H4 (cell line): ENCODE data around the gene SARS1. TPM values are rescaled to one million over a fixed set of nuclear protein-coding genes. Genes with fewer than 3 reads are reported as not detected.
"Not testable (repeated sequence)": the region's sequence is repeated elsewhere in the genome, so short reads cannot be mapped to it uniquely, and the experiment has no call there.

Experiments
- DNase-seq: peaks from one replicate; pipeline ENCODE4 v3.0.0-alpha.2; 2015; ENCODE audit warnings: low spot score
- total RNA-seq: library from RNA; depleted of rRNA; stranded (reverse); fragments of >200 nt; shearing (Covaris generic); gene quantifications from 2 replicates; pipeline ENCODE4 v1.2.3, GENCODE V29; 2014; rRNA removed

Gene SARS1, protein sequence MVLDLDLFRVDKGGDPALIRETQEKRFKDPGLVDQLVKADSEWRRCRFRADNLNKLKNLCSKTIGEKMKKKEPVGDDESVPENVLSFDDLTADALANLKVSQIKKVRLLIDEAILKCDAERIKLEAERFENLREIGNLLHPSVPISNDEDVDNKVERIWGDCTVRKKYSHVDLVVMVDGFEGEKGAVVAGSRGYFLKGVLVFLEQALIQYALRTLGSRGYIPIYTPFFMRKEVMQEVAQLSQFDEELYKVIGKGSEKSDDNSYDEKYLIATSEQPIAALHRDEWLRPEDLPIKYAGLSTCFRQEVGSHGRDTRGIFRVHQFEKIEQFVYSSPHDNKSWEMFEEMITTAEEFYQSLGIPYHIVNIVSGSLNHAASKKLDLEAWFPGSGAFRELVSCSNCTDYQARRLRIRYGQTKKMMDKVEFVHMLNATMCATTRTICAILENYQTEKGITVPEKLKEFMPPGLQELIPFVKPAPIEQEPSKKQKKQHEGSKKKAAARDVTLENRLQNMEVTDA
- total RNA-seq, result 227 and 230 TPM in 2 replicates

DNA sequence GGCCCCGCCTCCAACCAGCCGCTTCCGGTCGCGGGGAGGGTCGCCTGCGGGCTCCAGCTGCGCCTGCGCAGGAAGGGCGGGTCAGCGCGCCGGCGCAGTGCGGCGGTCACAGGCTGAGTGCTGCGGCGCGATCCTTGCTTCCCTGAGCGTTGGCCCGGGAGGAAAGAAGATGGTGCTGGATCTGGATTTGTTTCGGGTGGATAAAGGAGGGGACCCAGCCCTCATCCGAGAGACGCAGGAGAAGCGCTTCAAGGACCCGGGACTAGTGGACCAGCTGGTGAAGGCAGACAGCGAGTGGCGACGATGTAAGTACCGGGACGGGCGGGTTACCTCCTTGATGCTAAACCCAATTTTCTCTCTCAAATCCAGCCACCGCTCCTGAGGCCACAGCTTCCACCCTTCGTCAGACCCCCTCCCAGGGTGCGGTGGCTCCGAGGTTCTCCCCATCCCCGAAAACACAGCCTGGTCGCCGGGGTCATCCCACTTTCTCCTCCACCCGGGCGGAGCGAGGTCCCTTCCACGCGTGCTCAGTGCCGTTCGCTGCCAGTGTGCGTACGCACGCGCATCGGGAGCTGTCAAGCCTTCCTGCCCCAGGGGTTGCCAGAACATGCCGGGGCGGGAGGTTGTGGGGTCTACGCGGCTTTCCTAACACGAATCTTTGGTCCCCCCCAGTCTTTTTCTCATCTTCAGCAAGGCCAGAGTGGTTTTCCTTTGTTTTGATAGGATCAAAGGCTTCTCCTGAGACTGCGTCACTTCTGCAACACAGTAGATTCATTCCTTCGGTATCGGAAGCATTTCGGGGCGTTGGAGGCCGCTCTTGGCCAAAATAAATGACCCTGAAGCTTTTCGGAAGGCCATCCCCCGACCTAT, at the start of gene SARS1:
Gene SARS1 (plus strand): TSS at position 95 of the 870 bp plus-strand sequence. CDS start 75 bp downstream, at position 170.
- DNase-seq, result peak; percentile 79

DNA sequence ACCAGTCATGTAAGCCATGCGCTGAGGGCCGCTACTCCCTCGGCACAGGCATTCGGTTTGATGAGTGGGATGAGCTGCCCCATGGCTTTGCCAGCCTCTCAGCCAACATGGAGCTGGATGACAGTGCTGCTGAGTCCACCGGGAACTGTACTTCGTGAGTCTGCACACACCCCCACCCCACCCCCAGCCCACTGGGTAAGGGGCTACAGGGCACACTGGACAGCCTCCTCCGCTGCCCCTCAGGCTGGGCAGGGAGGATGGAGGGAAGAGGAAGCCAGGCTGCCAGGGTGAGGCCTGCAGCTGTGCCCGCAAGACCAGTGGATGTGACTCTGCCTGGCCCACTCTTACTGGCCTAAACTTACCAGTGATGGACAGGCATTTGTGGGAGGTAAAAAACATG, 49.2 kb upstream of the SARS1 start:
- no peak for DNase-seq

DNA sequence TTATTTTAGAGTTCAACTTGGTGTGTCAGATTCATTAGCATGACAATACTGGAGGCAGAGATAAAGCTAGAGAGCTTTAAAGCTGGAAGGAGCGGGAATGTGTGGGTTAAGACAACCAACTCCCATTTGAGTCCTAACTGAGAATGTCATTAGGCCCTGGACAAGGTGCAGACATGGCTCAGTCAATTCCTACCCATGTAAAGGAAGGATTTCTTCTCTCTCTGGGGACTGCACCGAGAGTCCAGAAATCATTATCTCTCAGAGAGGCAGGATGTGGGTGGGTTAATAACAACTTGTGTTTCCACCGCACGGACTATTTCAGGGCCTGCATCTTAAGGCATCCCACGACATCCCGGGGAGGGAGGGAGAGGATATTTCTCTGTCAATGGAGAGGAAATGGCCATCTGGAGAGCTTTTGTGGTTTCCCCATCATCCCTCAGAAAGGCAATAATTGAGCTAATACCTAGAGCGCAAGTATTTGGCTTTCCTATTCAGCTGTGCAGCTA, 46.7 kb upstream of the SARS1 start:
- DNase-seq, result no peak

DNA sequence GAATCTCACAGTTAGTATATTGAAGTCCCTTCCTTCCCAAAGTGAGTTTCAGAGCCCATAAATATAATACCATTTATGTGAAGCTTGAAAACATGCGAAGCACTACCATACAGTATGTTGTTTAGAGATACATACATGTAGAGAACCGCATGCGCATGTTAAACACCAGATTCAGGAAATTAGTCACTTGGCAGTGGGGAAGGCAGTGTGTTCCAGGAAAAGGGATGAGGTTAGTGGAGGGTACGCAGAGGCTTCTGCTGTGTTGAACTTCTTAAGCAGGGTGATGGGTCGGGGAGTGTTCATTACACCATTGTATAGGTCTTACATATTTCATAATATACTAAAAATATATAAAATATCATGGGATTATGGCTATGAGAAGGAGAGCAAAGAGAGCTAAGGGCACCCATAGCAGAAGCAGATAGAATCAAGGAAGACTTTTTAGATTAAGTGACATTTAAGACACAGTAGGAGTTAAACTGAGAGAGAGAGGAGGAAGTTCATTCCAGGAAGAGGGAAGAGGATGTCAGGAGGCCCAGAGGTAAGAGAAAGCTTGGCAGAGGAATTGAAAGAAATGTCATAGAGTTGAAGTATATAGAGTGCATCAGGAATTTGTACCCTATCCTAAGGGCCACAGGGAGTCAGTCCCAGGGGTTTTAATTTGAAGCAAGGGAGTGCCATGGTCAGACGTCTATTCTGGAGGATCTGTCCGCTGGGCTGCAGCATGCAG, 43.5 kb upstream of the SARS1 start:
- DNase-seq, result no peak

DNA sequence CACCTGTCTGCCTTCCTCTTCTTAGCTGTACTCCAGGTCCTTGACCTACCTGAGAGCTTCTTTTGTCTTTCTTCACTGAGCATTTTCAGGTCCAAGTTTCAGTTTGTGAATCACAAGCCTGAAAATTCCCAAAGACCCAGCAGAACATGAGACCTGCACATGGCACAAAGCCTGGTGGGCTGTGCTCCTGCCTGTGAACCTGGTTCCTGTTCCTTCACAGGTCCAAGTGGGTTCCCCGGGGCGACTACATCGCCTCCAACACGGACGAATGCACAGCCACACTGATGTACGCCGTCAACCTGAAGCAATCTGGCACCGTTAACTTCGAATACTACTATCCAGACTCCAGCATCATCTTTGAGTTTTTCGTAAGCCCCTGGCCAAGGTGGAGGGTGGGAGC, 42.1 kb upstream of the SARS1 start:
- no peak for DNase-seq

DNA sequence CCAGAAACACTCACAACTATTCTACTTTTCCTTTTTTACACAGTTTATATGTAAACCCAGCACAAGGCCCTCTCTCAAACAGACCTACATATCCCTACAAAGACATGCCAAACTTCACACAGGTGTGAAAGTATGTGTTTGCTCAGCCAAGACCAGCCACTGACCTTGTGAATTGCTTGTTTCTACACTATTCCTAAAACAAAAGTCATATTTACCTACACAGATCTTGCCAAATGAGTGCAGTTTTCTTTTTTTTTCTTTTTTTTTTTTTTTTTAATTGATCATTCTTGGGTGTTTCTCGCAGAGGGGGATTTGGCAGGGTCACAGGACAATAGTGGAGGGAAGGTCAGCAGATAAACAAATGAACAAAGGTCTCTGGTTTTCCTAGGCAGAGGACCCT, 37.4 kb upstream of the SARS1 start:
- not testable (repeated sequence) for DNase-seq

DNA sequence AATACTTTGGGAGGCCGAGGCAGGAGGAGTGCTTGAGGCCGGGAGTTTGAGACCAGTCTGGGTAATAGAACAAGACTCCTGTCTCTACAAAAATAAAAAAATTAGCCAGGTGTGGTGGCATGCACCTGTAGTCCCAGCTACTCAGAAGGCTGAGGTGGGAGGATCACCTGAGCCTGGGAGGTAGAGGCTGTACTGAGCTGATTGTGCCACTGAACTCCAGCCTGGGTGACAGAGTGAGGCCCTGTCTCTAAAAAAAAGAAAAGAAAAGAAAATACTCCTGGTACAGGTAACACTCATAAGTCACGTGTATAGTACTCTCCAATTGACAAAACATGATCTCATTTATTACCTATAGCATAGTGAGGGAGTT, 33.0 kb upstream of the SARS1 start:
- DNase-seq, result not testable (repeated sequence)

DNA sequence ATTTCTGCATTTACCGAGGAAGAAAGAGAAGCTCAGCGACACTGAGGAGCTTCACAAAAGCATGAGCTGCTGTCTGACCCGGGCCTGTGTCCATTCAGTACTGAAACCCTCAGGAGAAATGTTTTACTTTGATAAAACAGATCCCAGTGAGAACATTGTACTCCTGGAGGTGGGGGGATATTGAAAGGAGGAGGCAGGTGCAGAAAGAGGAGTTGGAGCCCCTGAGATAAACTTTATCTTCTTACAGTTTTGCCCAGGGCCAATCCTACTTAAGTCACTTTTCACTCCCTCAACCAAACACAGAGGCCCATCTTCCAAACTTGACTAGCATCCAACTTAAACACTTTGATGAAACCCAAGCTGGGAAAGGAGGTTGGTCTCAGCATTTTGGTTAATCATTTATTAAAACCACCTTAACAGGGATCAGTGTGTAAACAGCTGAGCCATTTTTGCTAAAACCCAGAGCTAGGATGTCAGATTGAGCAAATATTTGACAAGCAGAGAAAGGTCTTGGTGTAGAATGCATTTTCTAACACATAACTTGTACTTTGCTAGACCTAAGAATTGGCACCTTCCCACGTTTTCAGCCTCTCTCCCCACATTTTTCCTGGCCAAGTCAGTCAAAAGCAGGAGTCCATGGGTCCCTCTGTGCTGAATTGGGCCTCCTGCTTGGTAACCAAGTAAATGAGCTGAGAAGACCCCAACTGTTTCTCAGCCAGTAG, 32.5 kb upstream of the SARS1 start:
- no peak for DNase-seq

DNA sequence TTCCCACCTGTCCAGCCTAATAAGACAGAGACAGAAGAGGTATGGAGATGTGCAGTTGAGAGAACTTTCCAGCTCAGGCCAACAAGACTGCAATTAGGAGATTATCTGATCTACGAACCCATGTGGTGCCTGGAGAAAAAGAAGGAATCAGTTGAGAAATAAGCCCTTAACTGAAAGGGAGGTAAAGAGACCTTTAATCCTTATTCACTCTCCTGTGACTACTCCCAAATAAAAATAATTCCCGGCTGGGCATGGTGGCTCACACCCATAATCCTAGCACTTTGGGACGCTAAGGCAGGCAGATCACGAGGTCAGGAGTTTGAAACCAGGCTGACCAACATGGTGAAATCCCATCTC, 31.9 kb upstream of the SARS1 start:
- no peak for DNase-seq

DNA sequence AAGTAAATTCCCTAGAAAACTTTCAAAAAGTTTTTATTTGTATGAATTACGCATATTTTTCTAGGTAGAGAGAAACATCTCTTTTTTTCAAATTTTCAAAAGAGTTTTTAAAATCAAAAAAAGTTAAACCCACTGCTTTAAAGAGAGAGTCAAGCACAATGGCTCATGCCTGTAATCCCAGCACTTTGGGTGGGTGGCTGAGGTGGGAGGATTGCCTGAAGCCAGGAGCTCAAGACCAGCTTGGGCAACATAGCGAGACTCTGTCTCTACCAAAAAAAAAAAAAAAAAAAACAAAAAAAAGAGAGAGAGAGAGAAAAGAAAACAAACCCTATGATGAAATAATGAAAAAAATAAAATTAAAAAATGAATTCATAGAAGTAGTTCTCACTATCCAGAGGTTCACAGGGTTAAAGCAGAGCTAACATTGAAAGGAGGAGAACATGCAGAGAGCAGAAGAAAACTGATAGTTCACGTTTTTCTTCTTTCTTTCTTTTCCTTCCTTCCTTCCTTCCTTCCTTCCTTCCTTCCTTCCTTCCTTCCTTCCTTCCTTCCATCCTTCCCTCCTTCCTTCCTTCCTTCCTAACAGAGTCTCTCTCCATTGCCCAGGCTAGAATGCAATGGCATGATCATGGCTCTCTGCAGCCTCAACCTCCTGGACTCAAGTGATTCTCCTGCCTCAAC, 30.5 kb upstream of the SARS1 start:
- DNase-seq, result no peak

DNA sequence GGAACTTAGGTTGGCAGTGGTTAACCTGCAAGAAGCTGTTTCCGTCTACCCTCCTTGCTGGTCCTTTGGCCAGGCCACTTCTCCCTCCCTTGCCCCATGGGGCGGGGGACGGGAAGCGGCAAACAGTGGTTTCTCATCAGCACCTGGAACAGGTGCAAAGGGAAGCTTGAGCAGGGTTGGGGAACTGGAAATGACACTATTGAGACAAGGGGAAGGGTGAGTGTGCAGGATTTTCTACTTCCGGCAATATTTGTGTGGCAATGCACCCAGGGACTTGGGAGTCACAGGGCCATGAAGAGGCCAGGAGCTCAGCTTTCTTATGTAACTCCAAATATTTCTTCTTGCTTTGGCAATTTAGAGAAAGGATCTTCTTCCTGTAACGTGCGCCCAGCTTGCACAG, 29.0 kb upstream of the SARS1 start:
- no peak for DNase-seq

DNA sequence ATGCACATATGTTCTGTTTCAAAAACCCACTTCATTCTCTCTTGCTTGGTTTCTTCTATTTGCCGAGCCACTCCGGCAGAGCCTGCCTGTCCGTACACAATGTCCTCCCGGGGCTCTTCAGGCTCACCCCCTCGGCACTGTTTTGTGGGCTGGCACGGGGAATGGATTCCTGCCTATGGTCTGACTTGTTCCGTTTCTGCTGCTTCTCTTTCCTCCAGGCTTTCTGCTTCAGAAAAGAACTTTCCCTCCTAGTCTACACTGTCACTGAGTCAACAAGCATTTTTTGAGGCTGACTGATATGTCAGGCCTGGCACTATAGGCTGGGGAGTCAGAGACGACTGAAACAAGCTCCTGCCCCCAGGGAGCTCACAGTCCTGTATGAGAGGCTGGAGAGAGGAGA, 28.4 kb upstream of the SARS1 start:
- DNase-seq, result no peak

DNA sequence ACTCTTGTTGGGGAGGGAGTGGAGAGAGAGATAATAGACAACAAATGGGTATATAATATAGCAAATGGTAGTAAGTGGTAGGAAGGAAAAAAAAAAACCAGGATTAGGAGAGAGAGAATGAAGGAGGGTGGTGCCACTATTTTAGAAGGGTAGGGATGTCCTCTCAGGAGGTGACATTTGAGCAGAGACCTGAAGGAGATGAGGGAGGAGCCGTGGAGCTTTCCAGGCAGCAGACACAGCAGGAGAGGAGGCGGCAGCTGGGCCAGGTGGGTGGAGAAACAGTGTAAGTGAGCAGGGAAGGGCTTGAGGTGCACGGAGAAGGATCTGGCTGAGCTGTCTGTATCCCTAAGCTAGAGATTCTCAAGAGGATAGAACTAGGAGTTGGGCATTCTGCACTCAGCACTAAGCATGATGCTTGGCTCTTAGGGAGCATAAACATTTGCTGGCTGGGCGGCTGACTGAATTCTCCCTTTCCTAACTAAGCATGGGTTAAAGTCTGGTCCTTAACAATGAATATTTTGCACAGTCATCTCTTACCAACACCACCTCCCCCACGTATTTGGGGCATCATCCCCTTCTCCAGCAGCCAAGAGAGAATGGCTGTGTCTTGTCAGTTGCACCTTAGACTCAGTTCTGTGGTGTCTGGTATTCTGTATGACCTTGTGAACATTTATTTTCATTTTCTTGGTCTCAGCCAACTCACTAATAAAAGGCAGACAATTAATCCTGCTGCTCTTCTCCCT, 27.6 kb upstream of the SARS1 start:
- DNase-seq, result no peak

DNA sequence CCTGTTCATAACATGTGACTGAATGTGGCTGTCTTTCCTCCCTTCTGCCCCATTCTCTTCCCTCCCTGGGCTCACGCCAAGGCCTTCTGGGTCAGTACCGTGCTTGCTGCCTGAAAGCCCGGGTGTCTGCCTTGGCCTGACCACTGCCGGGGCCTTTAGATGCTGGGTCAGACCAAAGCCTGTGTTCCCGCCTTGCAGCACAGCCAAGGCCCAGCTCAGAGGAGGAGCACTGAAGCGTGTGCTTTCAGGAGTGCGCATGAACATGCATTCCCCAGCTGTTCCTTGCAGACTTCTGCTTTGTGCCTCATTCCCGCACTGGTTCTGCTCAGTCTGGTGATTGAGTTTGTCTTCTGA, 27.0 kb upstream of the SARS1 start:
- DNase-seq, result no peak

DNA sequence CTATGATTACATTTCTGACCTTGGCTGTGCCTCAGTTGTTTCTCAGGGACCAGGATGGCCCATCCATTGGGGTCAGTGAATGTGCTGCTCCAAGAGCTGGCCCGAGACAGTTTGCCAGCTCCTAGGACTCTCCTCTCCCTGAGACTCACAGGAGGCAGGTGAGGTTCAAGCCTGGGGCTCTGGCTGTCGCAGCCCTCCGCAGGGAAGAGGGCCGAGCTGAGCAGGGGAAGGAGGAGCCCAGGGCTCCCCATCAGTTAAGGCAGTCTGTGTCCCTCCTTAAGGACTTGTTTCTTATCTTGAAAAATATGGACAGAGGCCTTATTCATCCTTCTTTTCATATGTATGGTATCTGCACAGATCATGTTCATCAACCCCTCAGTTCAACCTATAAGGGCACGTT, 26.6 kb upstream of the SARS1 start:
- no peak for DNase-seq

DNA sequence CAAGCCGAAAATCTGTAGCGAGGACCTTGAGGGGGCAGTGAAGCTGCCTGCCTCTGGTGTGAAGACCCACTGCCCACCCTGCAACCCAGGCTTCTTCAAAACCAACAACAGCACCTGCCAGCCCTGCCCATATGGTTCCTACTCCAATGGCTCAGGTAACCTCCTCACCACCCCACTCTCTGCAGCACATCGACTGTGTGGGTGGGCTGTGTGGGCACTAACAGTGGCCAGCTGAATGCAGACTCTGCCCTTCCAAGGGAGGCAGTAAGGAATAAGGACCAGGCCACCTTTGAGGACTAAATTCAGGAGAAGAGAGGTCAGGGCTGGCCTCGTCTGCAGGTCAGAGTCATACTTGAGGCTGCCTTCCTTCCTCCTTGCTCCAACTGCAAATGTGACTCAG, 25.5 kb upstream of the SARS1 start:
- no peak for DNase-seq

DNA sequence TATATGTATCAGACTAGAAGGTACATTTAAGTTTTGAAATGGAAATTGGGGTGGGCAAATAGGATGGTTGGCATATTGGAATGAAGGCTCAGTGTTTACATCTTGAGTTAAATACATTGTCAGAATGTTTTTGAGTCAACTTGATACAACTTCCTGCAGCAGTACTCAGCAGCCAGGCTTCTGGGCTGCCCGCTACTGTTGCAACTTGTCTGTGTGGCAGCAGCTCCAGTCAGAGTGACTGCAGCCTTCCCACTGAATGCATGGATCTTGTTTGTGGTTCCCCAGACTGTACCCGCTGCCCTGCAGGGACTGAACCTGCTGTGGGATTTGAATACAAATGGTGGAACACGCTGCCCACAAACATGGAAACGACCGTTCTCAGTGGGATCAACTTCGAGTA, 24.9 kb upstream of the SARS1 start:
- no peak for DNase-seq

DNA sequence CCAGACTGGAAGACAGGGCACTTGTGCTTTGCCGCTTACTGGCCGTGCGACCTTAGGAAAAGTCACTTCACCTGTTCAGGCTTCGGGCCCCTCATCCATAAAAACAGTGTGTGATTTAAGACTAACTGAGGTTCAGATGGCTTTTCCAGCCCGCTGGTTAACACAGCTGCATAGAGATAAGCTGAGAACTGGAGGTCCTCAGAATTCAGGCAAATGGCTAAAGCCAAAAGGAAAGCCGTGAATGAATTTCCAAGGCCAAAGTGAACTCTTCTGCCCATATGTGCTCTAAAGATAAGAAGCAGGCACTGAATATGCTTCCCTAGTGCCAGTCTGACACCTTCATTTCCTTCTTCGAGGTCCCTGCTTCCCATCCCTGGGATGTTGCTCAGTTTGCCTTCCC, 23.5 kb upstream of the SARS1 start:
- no peak for DNase-seq

DNA sequence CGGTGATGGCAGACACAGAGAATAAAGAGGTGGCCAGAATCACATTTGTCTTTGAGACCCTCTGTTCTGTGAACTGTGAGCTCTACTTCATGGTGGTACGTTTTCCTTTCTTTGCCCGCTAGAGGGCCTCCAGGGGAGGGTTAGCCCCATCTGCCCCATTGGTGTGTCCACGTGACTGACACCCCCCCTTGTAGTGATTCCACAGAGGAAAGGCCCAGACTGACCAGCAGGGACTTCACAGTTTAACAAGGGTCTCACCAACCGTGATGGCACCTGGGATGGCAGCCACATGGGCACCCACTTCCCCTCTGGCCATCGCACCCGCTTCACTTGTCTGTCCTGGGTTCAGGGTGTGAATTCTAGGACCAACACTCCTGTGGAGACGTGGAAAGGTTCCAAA, 22.3 kb upstream of the SARS1 start:
- DNase-seq, result peak; percentile 50

DNA sequence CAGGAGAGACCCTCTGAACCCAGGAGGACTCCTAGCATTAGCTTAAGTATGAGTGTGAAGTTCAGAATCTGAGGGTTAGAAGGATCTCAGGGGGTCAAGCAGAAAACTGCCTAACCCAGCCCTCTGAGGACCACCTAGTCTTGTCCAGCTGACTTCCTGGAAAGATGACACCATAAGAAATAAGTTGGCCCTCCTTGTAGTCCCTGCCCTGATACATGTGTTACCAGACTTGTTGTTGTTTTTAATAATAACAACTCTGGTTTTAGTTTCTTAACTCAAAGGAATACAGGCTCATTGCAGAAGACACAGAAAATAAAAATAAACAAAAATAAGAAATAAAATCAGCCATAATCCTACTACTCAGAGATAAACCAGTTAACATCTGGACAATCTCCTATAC, 21.8 kb upstream of the SARS1 start:
- no peak for DNase-seq
